OCI-LY7 (cell line): ENCODE measurements around the gene PDCD2. TPM values are rescaled to one million over a fixed set of nuclear protein-coding genes. Genes with fewer than 3 reads are reported as not detected.

Source experiments
- BruUV-seq: library from RNA; stranded (reverse); fragments of 400-500 nt; replicated peaks from 2 replicates; lab custom pipeline; 2021; lab: Mats Ljungman, UMichigan
- CTCF ChIA-PET: fragments of 300-600 bp; sonication (Branson Sonifier 250); formaldehyde crosslinking; loops from one replicate; lab custom pipeline; 2022; ENCODE audit warnings: antibody characterized with exemption; ENCODE audit not compliant: unreplicated experiment; lab: Charles Lee
- POLR2A ChIA-PET: fragments of 300-600 bp; sonication (Branson Sonifier 250); formaldehyde crosslinking; loops from one replicate; lab custom pipeline; 2022; ENCODE audit warnings: antibody characterized with exemption; lab: Charles Lee
- DNase-seq: peaks from one replicate; pipeline ENCODE4 v3.0.0-alpha.2; 2015; ENCODE audit warnings: low spot score
- H2AFZ ChIP-seq: fragments of 200-600 bp; sonication (generic), shearing (Covaris generic); 2 replicates; pipeline ENCODE4 v1.6.1; 2014; ENCODE audit warnings: mild to moderate bottlenecking, antibody characterized with exemption, low read length, moderate library complexity
- H3K27ac ChIP-seq: fragments of 200-600 bp; sonication (generic); 2 replicates; pipeline ENCODE4 v1.5.1; 2014; ENCODE audit warnings: mixed run types, low read depth, mild to moderate bottlenecking, moderate library complexity, low read length, inconsistent platforms; ENCODE audit not compliant: poor library complexity, severe bottlenecking
- H3K36me3 ChIP-seq: fragments of 200-600 bp; sonication (generic); 2 replicates; pipeline ENCODE4 v1.6.1; 2014; ENCODE audit warnings: mild to moderate bottlenecking, antibody characterized with exemption, low read length, moderate library complexity, mixed read lengths; ENCODE audit not compliant: insufficient read depth
- H3K4me1 ChIP-seq: fragments of 200-600 bp; sonication (generic); 2 replicates; pipeline ENCODE4 v1.5.1; 2014; ENCODE audit warnings: mild to moderate bottlenecking, low read length; ENCODE audit not compliant: insufficient read depth, poor library complexity, severe bottlenecking
- H3K4me2 ChIP-seq: fragments of 200-600 bp; sonication (generic); 2 replicates; pipeline ENCODE4 v1.6.1; 2014; ENCODE audit warnings: mild to moderate bottlenecking, low read length
- H3K4me3 ChIP-seq: fragments of 200-600 bp; sonication (generic); 2 replicates; pipeline ENCODE4 v1.5.1; 2014; ENCODE audit warnings: mild to moderate bottlenecking, low read depth, low read length; ENCODE audit not compliant: poor library complexity, severe bottlenecking
- H3K79me2 ChIP-seq: fragments of 200-600 bp; sonication (generic); 2 replicates; pipeline ENCODE4 v1.6.1; 2016; ENCODE audit warnings: low read depth, mild to moderate bottlenecking, low read length, moderate library complexity, mixed read lengths; ENCODE audit not compliant: insufficient read depth
- H3K9me2 ChIP-seq: fragments of 200-600 bp; sonication (generic); 2 replicates; pipeline ENCODE4 v1.6.1; 2016; ENCODE audit warnings: mild to moderate bottlenecking, low read length, mixed read lengths; ENCODE audit not compliant: insufficient read depth
- H3K9me3 ChIP-seq: fragments of 200-600 bp; sonication (generic); 2 replicates; pipeline ENCODE4 v1.6.1; 2014; ENCODE audit warnings: mild to moderate bottlenecking, mixed run types, low read length, mixed read lengths
- H4K20me1 ChIP-seq: fragments of 200-600 bp; sonication (generic); 2 replicates; pipeline ENCODE4 v1.6.1; 2014; ENCODE audit warnings: mild to moderate bottlenecking, antibody characterized with exemption, low read length, moderate library complexity, mixed read lengths; ENCODE audit not compliant: insufficient read depth
- EZH2phosphoT487 ChIP-seq: fragments of 200-600 bp; sonication (generic); IDR thresholded peaks from 2 replicates; pipeline ENCODE4 v1.6.1; 2018; ENCODE audit warnings: low read depth, borderline replicate concordance, mild to moderate bottlenecking, mixed run types, antibody characterized with exemption, low read length, moderate library complexity, mixed read lengths
- intact Hi-C: fragments of 100-400 bp; cut with micrococcal nuclease; formaldehyde crosslinking; loops from one replicate; pipeline ENCODE4 v1.10.0; 2022; ENCODE audit not compliant: unreplicated experiment
- total RNA-seq, 2 experiments: library from RNA; depleted of rRNA in 1 of 2; stranded (reverse); fragments of >200 nt in 1 of 2; shearing (Covaris generic) in 1 of 2; gene quantifications; 2 replicates each; pipeline ENCODE4 v1.2.3, GENCODE V29; 2014 to 2022
- TF ChIP-seq, protein P1 (sequence below): fragments of 200-600 bp; sonication (generic); conservative IDR thresholded peaks from 2 replicates; pipeline ENCODE4 v1.5.1; 2014; ENCODE audit warnings: mild to moderate bottlenecking, antibody characterized with exemption, low read length, moderate library complexity, mixed read lengths

The PDCD2 gene
- total RNA-seq, 2 experiments from 2014 or later: 92.8 to 115 TPM

DNA sequence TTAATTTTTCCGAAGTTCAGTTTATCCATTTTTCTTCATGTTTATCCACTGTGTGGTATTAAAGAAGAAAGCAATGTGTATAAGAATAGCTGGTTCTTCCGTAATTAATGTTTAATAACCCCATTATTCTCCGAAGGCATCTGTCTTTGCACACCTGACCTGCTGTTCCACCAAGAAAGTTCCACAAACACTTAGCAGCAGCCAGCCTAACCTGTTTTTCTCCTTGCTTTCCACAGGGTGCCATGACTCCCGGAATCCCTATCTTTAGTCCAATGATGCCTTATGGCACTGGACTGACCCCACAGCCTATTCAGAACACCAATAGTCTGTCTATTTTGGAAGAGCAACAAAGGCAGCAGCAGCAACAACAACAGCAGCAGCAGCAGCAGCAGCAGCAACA is 22.9 kb downstream of the PDCD2 start:
- no TSS peak for BruUV-seq
- CTCF ChIA-PET: no interaction called here
- DNase-seq: no peak
- Histone ChIP-seq H3K27ac (no peak overlapping the region), H3K9me2 (no peaks in the 10 kb centered on the region), H2AFZ (no peak overlapping the region), H3K4me1 (peaks cover 2% of the 10 kb centered on the region), H3K4me2 (no peak overlapping the region), H3K9me3 (no peaks in the 10 kb centered on the region), H3K36me3 (peaks cover 93% of the 10 kb centered on the region), H3K4me3 (no peak overlapping the region), H3K79me2 (peaks cover 37% of the 10 kb centered on the region), H4K20me1 (0 out of 2 replicates have a peak, but pooled peaks cover 3% of the 10 kb centered on the region)
- TF ChIP-seq, protein P1, sequence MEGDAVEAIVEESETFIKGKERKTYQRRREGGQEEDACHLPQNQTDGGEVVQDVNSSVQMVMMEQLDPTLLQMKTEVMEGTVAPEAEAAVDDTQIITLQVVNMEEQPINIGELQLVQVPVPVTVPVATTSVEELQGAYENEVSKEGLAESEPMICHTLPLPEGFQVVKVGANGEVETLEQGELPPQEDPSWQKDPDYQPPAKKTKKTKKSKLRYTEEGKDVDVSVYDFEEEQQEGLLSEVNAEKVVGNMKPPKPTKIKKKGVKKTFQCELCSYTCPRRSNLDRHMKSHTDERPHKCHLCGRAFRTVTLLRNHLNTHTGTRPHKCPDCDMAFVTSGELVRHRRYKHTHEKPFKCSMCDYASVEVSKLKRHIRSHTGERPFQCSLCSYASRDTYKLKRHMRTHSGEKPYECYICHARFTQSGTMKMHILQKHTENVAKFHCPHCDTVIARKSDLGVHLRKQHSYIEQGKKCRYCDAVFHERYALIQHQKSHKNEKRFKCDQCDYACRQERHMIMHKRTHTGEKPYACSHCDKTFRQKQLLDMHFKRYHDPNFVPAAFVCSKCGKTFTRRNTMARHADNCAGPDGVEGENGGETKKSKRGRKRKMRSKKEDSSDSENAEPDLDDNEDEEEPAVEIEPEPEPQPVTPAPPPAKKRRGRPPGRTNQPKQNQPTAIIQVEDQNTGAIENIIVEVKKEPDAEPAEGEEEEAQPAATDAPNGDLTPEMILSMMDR: no peak
- no peak for TF ChIP-seq EZH2phosphoT487
- POLR2A ChIA-PET: interaction anchor here (1.3 to 1.7 kb wide), 2 partner anchors 9 to 853 kb away, joined by 3 to 4 read pairs; no protein-coding TSS in a partner anchor
- intact Hi-C loops: no loop called here

DNA sequence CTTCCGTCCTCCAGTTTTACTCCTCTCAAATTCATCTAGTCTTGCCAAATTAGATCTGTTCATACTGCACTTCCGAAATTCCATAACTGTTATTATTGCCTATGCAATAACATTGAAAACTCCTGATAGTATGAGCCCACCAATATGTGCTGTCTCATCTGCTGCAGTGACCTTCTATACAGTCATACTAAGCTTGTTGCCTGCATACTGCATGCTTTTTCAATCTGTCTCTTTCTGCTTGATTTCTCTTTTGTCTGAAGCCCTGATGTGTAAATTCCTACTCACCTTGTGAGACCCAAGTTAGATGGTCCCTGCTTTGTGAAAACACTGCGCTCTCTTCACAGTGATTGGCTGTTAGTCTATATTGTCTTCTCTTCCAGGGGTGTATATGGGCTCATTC is 29.1 kb downstream of the PDCD2 start:
- intact Hi-C loops: loop anchor here (10.0 kb wide), 1 partner anchor 251 kb away; the partner anchor contains the start of gene FAM120B
- H3K9me3 ChIP-seq: no peaks in the 10 kb centered on the region
- BruUV-seq: no TSS peak
- peak overlapping the region; percentile 92 for H3K4me2 ChIP-seq
- no peaks in the 10 kb centered on the region for H3K9me2 ChIP-seq
- CTCF ChIA-PET: no interaction called here
- POLR2A ChIA-PET: interaction anchor here (1.0 kb wide), 1 partner anchor 12 kb away, joined by 3 read pairs; no protein-coding TSS in a partner anchor
- H3K27ac ChIP-seq: peak overlapping the region; percentile 45
- no peak for DNase-seq
- TF ChIP-seq, protein P1: no peak
- no peak for TF ChIP-seq EZH2phosphoT487
- H3K36me3 ChIP-seq: peaks cover 53% of the 10 kb centered on the region
- H4K20me1 ChIP-seq: peaks cover 26% of the 10 kb centered on the region
- peaks cover 33% of the 10 kb centered on the region for H3K4me1 ChIP-seq
- H3K4me3 ChIP-seq: peak overlapping the region; percentile 100
- no peak overlapping the region for H2AFZ ChIP-seq
- peaks cover 82% of the 10 kb centered on the region for H3K79me2 ChIP-seq

DNA sequence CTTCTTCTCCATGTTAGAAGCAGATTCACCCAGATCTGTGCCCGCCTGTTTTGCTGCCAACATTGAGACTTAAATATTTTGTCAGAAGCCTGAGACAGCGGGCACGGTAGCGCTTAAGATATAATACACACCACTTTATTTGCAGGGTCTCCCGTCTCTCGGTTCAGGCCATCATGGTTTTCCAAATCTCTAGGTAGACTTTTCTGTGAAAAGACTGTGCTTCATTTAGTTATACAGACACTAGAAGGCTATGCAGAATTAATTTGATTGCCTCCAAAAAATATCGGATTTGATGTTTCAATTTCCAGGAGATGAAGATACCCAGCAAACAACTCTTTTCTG is 29.7 kb downstream of the PDCD2 start:
- BruUV-seq: no TSS peak
- POLR2A ChIA-PET: no interaction called here
- intact Hi-C loops: loop anchor here (1.0 to 10.0 kb wide), 3 partner anchors 30 to 852 kb away; partner anchors contain the start of genes C6orf120, FAM120B, PDCD2 and WDR27
- Histone ChIP-seq H4K20me1 (peaks cover 32% of the 10 kb centered on the region), H3K79me2 (peaks cover 88% of the 10 kb centered on the region), H3K9me2 (no peaks in the 10 kb centered on the region), H3K4me3 (peak overlapping the region; percentile 100), H3K36me3 (peaks cover 53% of the 10 kb centered on the region), H3K9me3 (no peaks in the 10 kb centered on the region), H3K4me2 (peak overlapping the region; percentile 92), H3K4me1 (peaks cover 38% of the 10 kb centered on the region), H3K27ac (peak overlapping the region; percentile 45), H2AFZ (peak overlapping the region; percentile 99; the same call in 1 of the 2 replicates)
- CTCF ChIA-PET: no interaction called here
- TF ChIP-seq EZH2phosphoT487: no peak
- TF ChIP-seq, protein P1: no peak
- no peak for DNase-seq
